Measurements from ENCODE around the gene ARHGEF28.

The ARHGEF28 gene

GRCh38 chr5:73822278-73822988, 196.4 kb downstream of the ARHGEF28 start:
- DNase-seq, result no peak

DNA sequence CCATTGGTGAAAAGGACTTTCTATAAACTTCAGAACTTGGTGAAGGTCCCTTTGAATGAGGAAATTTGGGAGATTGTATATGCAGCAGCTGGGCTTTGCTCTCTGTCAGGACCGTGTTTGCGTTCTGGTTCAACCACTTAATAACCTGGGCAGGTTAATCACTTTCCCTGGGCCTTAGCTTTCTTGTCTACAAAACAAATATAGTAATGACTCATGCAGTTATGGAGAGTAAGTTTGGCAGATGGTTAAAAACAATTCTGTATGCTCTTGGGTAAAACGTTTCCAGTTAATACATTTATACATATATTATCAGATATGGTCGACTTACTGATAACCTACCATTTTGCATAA, 197.0 kb downstream of the ARHGEF28 start:
- DNase-seq, result no peak

DNA sequence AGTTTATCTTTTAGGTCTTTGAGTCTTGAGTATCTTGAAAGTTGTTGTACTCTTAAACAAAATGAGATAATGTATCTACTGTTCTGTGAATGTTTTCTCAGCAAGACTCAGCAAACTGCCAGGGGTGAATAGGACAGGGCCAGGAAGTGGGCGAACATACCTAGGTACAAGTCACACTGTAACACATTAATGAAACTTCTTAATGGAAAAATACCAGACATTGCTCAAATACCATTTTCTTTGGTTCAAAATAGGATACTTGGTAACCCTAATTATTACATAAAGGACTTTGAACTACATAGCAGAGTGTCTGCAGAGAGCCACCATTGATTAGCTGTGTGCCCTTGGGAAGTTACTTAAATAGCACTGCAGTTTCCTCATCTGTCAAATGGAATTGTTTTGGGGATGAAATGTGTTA, 197.5 kb downstream of the ARHGEF28 start:
- DNase-seq, result no peak

- DNase-seq, result no peak
Measured at GRCh38 chr5:73825199-73825598, 199.2 kb downstream of the ARHGEF28 start.

DNA sequence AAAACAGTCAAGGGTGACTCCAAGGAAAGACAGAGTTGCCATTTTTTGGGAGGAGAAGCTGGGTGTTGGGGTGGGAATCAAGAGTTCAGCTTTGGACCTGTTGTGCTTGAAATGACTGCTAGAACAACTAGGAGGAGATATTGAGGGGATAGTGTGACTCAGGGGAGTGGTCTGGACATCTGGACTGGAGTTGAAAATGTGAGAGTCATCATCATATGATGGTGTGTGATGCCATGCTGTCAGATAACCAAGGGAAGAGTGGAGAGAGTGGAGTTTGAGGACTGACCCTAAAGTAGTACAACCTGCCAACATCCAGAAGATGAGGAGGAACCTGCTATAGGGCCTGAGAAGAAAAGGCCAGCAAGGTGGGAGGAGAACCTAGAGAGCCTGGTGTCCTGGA, 199.7 kb downstream of the ARHGEF28 start:
- no peak for DNase-seq

DNA sequence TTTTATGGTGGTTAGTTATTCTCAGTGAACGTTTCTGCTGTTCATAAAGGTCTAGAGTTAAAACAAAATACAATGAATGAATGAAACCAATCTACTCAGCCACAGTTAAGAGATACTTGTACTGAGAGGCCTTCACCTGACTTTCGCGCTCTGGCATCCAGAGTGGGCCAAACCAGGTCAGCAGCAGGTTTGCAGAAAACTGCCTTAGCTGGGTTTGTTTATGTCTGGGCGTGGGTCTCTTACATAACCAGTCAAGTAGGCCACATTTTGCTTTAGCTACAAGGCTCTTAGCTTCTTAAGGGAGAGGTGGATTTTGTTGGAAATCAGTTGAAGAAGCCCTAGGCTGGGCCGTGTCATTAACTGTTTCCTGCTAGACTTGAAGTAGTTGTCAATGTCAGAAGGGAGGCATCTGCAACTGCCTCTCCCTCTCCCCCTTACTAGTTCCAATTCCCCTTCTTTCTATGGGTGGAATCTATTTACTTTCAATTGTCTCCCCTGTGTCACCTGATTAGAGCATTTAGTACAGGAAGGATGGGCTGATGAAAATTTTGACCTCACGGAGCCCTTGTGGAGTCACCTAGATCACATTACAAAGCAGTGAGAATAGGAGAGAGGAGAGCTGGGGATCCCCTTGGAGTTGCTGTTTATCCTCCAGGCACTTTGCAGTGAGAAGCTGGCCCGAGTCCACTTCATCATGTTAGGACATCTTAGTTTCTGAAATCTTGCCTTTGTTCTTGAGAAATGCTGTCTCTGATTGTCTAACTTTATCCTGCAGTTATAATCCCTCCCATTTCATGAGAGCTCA, 200.5 kb downstream of the ARHGEF28 start:
- no peak for DNase-seq

DNA sequence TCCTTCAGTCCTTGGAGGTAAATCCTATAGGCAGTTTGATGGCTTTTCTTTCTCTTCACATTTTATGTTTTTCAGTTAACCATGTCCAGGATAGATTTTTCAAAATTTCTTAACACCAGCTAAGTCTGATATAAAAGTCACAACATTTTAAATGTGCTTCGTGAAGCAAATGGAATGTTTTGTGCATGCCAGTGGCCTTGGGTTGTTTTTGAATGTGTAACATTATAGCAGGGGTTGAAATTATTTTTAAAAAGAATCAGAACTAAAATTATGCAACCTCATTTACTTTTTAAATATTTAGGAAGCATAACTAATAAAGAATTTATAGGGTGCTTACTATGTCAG, 201.1 kb downstream of the ARHGEF28 start:
- no peak for DNase-seq

- no peak for DNase-seq
Measured at GRCh38 chr5:73828465-73828864, 202.5 kb downstream of the ARHGEF28 start.

GRCh38 chr5:73830646-73831045, 204.7 kb downstream of the ARHGEF28 start:
- no peak for DNase-seq

- no peak for DNase-seq
Measured at GRCh38 chr5:73831066-73831465, 205.1 kb downstream of the ARHGEF28 start.

GRCh38 chr5:73834693-73835092, 208.7 kb downstream of the ARHGEF28 start:
- DNase-seq, result no peak

DNA sequence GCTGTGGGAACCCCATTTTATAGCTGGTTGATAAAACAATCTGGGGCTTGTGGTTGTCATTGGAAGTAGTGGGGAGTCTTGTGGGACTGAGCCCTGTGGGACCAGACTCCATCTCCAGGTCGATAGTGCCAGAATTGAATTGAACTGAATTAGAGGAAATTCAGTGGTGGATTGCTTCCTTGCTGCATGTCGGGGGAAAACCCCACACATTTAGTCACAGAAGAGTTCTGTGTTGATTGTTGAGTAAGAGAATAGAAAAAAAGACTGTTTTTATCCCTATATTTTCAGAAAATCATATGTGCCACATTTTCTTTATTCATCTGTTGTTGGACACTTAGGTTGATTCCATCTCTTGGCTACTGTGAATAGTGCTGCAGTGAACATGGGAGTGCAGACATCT, 209.7 kb downstream of the ARHGEF28 start:
- DNase-seq, result no peak

DNA sequence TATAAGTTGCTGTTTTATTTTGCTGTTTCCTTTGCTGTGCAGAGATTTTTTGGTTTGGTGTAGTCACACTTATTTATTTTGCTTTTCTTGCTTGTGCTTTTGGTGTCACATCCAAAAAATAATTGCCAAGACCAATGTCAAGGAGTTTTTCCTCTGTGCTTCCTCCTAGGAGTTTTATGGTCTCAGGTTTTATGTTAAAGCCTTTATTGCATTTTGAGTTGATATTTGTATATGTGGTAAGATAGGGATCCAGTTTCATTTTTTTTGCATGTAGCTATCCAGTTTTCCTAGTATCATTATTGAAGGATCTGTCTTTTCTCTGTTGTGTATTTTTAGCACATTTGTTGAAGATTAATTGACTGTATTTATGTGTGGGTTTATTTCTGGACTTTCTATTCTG, 210.6 kb downstream of the ARHGEF28 start:
- no peak for DNase-seq

DNA sequence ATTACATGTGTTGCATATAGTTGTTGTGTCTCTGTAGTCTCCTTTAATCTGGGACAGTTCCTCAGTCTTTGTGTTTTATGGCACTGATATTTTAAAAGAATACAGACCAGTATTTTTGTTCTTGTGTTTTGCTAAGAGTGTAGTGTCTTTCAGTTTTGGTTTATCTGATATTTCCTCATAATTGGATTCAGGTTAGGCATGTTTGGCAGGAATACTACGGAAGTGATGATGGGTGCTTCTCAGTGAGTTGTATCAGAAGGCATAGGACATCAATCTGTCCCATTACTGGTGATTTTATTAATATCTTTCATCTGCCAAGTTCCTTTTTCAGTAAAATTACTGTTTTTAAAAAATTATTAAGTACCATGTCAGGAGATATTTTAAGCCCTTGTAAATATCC, 212.9 kb downstream of the ARHGEF28 start:
- DNase-seq, result no peak

DNA sequence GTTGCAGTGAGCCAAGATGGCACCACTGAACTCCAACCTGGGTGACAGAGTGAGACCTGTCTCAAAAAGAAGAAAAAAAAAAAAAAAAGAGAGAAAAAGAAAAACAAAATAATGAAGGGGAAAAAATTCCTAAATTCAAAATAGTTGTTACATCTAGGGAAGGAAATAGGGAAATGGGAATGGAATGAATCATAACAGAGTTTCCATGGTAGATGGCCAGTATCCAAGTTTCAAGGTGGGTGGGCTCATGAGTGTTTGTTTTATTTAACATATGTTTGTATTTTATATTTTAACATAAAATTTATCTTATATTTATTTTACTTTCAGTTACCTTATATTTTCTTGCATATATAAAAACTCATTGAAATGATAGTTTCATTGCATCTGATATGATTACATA, 215.6 kb downstream of the ARHGEF28 start:
- DNase-seq, result no peak

DNA sequence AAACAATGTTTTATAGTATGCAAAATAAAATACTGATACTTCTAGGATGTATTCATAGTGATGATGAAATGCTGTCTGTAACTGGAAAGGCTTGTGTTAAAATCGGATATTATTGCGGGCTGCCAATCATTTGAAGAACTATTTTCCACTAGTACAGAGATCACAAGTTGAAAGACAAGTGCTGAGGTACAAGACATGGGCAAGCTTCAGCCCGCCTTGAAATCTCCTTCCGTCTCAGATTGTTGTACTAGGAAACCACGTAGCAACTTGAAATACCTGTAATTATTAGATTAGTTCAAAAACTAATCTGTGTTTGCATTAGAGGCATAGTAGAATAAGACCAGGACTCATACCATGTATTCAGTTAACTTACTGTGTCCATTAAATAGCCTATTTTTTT, 218.2 kb downstream of the ARHGEF28 start:
- DNase-seq, result no peak

DNA sequence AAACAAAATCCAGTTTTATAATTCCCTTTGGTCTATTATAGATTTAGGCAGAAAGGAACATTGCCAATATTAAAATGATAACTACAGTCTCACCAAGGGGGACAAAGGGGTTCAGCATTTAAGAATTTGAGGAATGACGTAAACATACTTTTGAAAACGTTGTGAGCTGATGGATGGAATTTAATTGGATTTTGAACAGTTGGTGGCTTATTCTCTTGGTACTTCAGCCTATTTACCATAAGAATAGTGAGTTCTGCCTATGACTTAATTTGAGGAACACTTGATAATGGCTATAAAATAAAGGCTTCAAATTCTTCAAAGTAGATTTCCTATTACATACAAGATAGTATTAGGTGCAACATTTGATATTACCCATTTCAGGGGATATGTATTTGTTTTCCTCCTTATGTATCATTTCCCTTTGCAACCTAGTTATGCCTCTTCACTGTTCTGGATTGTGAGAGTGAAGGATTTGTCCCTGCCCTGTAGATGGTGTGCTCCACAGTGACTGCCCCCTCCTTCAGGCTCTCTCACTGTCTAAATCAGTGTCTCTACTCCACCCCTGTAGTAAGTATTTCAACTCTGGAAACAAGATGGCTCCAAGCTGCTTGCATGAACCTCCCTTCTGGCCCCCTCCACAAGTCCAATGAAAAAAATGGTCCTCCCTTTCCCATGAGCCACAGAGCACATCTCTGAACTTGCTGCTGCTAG, 225.6 kb downstream of the ARHGEF28 start:
- no peak for DNase-seq

DNA sequence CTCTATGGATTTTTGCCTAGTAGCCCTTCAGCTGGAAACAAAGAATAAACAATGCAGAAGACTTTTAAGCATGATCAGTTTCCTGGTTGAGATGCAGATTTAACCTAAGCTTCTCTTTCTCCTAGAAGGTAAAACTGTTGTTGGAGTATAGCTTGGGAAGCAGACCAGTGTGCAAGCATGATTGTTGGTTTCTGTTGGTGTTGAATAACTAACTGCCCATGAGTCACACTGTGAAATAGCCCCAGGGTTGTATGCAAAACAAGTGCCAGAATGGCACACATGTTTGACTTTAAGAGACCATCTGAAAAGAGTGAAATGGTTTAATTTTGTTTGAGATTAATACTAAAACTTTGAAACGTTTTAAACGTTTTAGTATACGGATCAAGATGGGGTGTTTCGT, 227.1 kb downstream of the ARHGEF28 start:
- no peak for DNase-seq

GRCh38 chr5:73856997-73857396, 231.0 kb downstream of the ARHGEF28 start:
- DNase-seq, result no peak

DNA sequence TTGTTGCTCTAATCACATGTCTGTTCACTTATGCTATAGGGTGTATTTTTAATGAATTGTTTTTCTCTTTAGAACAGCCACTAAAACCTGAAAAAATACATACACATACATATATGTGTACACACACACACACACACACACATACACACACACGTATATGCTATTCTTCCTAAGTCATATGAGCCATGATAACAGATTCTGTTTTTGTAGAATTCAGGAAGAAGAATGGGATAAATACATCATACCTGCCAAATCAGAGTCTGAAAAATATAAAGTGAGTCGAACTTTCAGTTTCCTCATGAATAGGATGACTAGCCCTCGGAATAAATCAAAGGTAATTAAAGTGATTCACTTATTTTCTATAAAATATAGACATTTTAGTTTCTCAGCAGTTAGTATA, 231.4 kb downstream of the ARHGEF28 start:
- DNase-seq, result no peak

GRCh38 chr5:73858054-73858453, 232.1 kb downstream of the ARHGEF28 start:
- DNase-seq, result no peak

DNA sequence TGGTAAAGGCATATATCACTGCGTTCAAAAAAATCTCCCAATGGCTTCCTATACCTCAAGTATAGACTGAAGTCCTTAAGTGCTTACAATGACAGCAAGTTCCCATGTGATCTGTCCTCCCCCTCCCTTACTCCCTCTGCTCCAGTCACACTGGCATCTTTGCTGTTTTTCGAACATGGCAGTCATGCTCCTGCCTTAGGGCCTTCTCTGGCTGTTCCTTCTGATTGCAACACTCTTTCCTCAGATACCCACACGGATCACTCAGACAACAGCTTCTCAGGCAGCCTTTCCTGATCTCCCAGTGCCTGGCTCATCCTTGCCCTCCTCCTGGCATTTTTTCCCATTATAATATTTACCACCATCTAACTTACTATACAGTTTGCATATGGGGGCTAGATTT, 232.8 kb downstream of the ARHGEF28 start:
- no peak for DNase-seq

- DNase-seq, result no peak
Measured at GRCh38 chr5:73859696-73860095, 233.7 kb downstream of the ARHGEF28 start.

- DNase-seq, result no peak
Measured at GRCh38 chr5:73861313-73861988, 235.5 kb downstream of the ARHGEF28 start.

All from NK-92 treated with Interleukin-12 subunit alpha and Interleukin-12 subunit beta, amount 100 ng/mL, for 24 hours (cell line).